ENCODE measurements around the gene SMIM28.

SMIM28 gene

DNA sequence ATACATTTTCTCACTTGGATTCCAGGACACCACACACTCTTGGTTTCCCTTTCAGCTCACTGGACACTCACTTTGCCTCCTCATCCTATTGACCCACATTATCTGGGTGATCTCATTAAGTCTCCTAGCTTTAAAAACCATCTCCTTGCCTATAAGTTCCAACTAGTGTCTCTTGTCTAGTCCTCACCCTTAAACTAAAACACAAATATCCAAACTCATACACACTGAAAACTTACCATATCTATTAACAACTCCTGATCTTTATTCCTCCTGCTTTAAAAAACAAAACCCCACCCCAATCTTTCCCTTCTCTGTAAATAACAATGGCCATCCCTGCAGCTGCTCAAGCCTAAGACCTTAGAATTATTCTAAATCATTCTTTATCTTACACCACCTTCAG is 3.5 kb upstream of the SMIM28 start:
- Histone ChIP-seq H3K4me1 (ENCODE audit: control insufficient read depth, low read length) (no peaks in the 10 kb centered on the region), H3K36me3 (ENCODE audit: control insufficient read depth, low read length) (no peaks in the 10 kb centered on the region), H3F3A (ENCODE audit: control insufficient read depth, insufficient read depth) (no peaks in the 10 kb centered on the region), H3K27ac (ENCODE audit: low read depth, low read length) (no peak overlapping the region), H3K9me2 (replicated peaks; ENCODE audit: control insufficient read depth, low read length) (no peaks in the 10 kb centered on the region), H3K4me3 (ENCODE audit: low read length) (no peak overlapping the region), H4K20me1 (ENCODE audit: control insufficient read depth, insufficient read depth, low read depth, low read length) (no peaks in the 10 kb centered on the region), H3K9me3 (ENCODE audit: control insufficient read depth, insufficient read depth, low read length) (no peaks in the 10 kb centered on the region), H3K27me3 (ENCODE audit: control insufficient read depth, low read length) (peaks cover 3% of the 10 kb centered on the region; the same call in 1 of the 2 replicates), H3K4me2 (ENCODE audit: low read length) (no peak overlapping the region), H3K79me2 (ENCODE audit: control insufficient read depth, low read length) (no peaks in the 10 kb centered on the region)
- TF ChIP-seq EZH2phosphoT487 (IDR thresholded peaks at IDR 0.05; ENCODE audit: borderline replicate concordance, low read length): no peak
- TF ChIP-seq, protein P1, sequence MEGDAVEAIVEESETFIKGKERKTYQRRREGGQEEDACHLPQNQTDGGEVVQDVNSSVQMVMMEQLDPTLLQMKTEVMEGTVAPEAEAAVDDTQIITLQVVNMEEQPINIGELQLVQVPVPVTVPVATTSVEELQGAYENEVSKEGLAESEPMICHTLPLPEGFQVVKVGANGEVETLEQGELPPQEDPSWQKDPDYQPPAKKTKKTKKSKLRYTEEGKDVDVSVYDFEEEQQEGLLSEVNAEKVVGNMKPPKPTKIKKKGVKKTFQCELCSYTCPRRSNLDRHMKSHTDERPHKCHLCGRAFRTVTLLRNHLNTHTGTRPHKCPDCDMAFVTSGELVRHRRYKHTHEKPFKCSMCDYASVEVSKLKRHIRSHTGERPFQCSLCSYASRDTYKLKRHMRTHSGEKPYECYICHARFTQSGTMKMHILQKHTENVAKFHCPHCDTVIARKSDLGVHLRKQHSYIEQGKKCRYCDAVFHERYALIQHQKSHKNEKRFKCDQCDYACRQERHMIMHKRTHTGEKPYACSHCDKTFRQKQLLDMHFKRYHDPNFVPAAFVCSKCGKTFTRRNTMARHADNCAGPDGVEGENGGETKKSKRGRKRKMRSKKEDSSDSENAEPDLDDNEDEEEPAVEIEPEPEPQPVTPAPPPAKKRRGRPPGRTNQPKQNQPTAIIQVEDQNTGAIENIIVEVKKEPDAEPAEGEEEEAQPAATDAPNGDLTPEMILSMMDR (IDR thresholded peaks at IDR 0.05; ENCODE audit: low read depth, low read length, poor library complexity, severe bottlenecking): no peak

DNA sequence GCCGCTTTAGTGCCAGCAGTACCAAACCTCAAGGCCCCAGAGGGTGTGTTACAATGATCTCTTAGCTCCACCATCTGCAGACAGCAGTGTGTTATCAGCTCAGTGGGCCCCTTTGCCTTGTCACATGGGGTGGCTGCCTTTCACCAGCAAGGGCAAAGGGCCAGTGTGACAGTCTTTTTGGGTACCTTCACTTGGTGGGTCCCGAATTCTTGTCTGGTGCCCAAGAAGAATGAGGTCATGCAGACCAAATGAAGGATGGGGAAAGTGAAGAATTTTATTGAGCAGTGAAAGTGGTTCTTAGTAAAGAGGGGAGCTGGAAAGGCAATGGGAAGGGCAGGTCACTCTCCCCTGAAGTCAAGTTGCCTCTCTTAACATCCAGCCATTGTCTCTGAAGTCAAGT is 2.9 kb upstream of the SMIM28 start:
- Histone ChIP-seq H3K9me3 (ENCODE audit: control insufficient read depth, insufficient read depth, low read length) (no peaks in the 10 kb centered on the region), H4K20me1 (ENCODE audit: control insufficient read depth, insufficient read depth, low read depth, low read length) (no peaks in the 10 kb centered on the region), H3K4me1 (ENCODE audit: control insufficient read depth, low read length) (no peaks in the 10 kb centered on the region), H3F3A (ENCODE audit: control insufficient read depth, insufficient read depth) (no peaks in the 10 kb centered on the region), H3K27me3 (ENCODE audit: control insufficient read depth, low read length) (peaks cover 3% of the 10 kb centered on the region; the same call in 1 of the 2 replicates), H3K27ac (ENCODE audit: low read depth, low read length) (no peak overlapping the region), H3K36me3 (ENCODE audit: control insufficient read depth, low read length) (no peaks in the 10 kb centered on the region), H3K9me2 (replicated peaks; ENCODE audit: control insufficient read depth, low read length) (no peaks in the 10 kb centered on the region), H3K79me2 (ENCODE audit: control insufficient read depth, low read length) (no peaks in the 10 kb centered on the region), H3K4me2 (ENCODE audit: low read length) (no peak overlapping the region), H3K4me3 (ENCODE audit: low read length) (no peak overlapping the region)
- no peak for TF ChIP-seq EZH2phosphoT487 (IDR thresholded peaks at IDR 0.05; ENCODE audit: borderline replicate concordance, low read length)
- TF ChIP-seq, protein P1 (IDR thresholded peaks at IDR 0.05; ENCODE audit: low read depth, low read length, poor library complexity, severe bottlenecking): no peak

DNA sequence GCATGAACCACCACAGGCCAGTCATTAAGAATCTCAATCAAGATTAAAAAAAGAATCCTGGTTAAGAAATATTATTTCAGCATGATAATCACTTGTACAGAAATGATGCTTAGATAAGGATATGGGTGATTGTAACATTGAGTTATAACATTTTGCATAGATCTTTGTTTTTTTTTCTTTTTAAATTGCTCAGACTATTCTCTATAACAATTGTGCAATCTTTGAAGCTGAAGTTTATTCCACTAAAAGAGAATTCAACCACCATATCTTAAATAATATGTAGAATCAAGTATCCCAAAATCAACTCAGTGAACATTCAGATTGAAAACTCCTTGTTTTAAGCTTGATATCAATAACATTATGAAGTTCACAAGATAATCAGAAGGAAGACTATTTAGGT is 663 bp upstream of the SMIM28 start:
- H3K27ac ChIP-seq (ENCODE audit: low read depth, low read length): no peak overlapping the region
- no peaks in the 10 kb centered on the region for H3K36me3 ChIP-seq (ENCODE audit: control insufficient read depth, low read length)
- TF ChIP-seq, protein P1 (IDR thresholded peaks at IDR 0.05; ENCODE audit: low read depth, low read length, poor library complexity, severe bottlenecking): no peak
- TF ChIP-seq EZH2phosphoT487 (IDR thresholded peaks at IDR 0.05; ENCODE audit: borderline replicate concordance, low read length): no peak
- H4K20me1 ChIP-seq (ENCODE audit: control insufficient read depth, insufficient read depth, low read depth, low read length): no peaks in the 10 kb centered on the region
- H3K27me3 ChIP-seq (ENCODE audit: control insufficient read depth, low read length): 0 out of 2 replicates have a peak, but pooled peaks cover 3% of the 10 kb centered on the region
- H3K9me3 ChIP-seq (ENCODE audit: control insufficient read depth, insufficient read depth, low read length): no peaks in the 10 kb centered on the region
- no peaks in the 10 kb centered on the region for H3K9me2 ChIP-seq (replicated peaks; ENCODE audit: control insufficient read depth, low read length)
- H3K4me1 ChIP-seq (ENCODE audit: control insufficient read depth, low read length): no peaks in the 10 kb centered on the region
- H3F3A ChIP-seq (ENCODE audit: control insufficient read depth, insufficient read depth): no peaks in the 10 kb centered on the region
- H3K4me3 ChIP-seq (ENCODE audit: low read length): no peak overlapping the region
- no peaks in the 10 kb centered on the region for H3K79me2 ChIP-seq (ENCODE audit: control insufficient read depth, low read length)
- no peak overlapping the region for H3K4me2 ChIP-seq (ENCODE audit: low read length)
